ENCODE data around the gene GAPDHS.

GAPDHS gene

DNA sequence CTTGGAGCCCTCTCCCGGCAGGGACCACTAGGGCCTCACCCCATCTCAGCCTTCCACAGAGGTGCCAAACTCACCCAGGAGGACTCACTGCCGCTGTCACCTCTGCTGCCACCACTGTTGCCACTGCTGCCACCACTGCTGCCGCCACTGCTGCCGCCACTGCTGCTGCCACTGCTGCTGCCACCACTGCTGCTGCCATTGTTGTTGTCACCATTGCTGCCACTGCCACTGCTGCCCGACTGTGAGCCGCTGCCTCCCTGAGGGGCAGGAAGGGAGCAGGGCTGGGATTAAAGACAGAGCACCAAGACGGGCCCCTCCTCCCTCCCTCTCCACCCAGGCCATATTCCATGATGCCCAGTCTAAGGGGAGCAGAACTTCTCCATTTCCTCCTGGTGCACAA, 21.9 kb upstream of the GAPDHS start:
- DNase-seq: no peak

DNA sequence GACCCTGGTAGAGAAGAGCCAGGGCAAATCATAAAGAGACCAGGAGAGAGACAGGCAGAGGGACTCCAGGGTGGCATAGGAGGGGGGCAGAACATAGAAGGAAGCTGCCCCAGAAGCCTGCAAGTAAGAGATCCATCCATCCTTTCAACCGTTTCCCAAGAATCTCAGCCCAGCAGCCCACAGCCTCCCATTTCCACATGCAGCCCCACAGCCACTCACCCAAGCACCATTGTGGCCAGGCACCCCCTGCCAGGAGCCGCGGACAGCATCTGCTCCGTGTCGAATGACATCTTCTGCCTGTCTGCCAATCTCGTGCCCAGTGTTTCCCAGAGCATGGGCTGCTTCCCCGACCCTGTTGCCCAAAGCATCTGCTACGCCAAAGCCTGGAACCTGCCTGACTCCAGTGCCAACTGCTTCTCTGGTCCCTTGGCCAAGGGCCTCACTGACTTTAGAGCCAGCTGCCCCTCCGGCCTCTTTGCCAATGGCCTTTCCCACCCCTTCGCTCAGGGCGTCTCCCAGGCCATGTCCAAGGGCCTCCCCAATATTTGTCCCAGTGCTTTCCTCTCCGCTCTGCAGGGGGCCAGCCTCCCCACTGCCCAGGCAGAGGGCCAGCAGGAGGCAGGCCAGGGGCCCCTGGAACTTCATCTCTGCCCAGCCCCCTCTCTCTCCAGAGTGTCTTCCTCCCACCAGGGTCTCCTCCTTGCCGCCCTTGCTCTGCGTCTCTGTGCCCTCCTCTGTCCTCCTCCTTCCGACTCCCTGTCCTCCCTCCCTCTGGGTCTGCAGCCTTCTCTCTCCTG, 20.2 kb upstream of the GAPDHS start:
- DNase-seq: no peak

- DNase-seq: peak; percentile 65
These were observed 19.5 kb upstream of the GAPDHS start, which contains the start of gene DMKN for GRCh38 chr19:35513628-35514281. TSS of gene DMKN (minus strand) at chr19:35513649. CDS start at chr19:35513475, 174 bp downstream.

- DNase-seq: peak; percentile 61
These were observed 18.9 kb upstream of the GAPDHS start for GRCh38 chr19:35514282-35514809.

- no peak for DNase-seq
These were observed 16.9 kb upstream of the GAPDHS start for GRCh38 chr19:35516310-35516709.

- DNase-seq: no peak
These were observed 15.9 kb upstream of the GAPDHS start for GRCh38 chr19:35517342-35517741.

- peak; percentile 76 for DNase-seq
These were observed 14.9 kb upstream of the GAPDHS start for GRCh38 chr19:35518313-35518712.

DNA sequence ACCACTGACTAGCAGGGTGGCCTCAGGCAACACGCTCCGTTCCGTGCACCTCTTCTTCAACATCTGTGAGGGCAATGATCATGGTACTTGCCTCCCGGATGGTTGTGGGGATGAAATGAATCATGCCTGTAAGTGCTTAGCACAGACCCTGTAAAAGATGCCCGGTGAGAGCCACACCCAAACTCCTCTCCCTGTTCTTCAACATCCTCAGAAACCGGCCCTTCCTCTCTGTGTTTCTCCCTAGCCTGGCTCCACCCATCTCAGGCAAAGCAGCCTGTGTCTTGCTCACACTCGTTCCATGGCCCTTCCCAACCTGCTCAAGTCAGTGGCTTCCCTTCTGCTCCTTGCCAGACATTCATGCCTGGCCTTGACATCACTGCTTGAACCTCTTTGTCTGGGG, 14.0 kb upstream of the GAPDHS start:
- peak; percentile 64 for DNase-seq

DNA sequence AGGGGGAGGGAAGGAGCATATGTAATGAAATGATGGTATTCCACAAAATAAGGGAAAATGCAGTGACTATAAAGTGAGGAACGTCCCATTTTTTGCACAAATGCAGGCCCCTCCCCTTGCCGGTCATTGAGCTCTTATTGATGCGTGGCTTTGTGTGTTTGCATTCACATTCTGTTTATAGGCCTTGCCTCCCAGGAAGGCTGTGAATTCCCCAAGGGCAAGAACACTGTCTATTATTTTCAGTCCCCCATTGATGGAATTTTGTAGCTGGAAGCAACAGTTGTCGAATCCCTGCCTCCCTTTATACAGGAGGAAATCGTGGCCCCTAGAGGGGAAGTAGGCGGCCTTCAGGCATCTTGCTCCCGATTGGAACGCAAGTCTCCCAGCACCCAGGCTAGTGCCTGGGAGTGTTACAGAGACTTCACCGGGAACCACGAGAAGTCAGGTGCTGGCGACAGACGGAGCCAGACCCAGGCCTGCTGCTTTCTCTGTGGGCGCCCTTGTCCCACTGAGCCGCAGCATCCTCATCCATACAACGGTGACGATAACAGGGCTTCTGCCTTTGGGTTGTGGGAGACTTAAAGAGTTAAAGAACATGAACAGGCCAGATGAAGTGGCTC, 12.0 kb upstream of the GAPDHS start:
- no peak for DNase-seq

- no peak for DNase-seq
These were observed 10.4 kb upstream of the GAPDHS start for GRCh38 chr19:35522745-35523327.

DNA sequence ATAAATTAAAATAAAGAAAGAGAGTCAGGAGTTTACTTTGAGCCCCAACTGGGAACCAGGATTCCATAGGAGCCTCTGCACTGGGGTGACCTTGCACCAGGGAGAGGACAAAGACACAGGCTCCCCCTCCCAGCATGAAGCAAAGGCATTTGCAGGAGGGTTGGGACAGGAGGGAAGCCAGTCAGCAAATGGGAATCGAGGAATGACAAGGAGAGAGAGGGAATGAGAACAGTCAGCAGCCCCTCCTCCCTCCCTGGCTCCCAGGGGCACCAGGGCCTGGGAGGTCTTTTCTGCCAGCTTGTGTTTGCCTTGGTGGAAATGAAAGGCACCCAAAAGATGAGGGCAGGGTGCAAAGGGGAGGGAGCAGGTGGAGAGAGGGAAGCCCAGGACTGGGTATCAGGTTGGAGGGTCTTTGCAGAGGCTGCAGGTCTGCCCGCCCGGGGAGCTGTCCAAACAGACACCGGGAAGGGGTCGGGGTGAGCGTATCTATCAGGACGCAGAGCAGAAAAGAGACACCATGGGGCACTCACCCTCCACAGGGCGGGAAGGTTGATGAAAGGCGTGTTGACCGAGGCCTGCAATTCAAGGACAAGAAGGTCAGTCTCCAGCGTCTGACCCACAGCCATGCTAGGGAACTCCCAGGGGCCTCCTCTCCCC, 8.9 kb upstream of the GAPDHS start:
- no peak for DNase-seq

- DNase-seq: no peak
These were observed 7.4 kb upstream of the GAPDHS start for GRCh38 chr19:35525873-35526272.

DNA sequence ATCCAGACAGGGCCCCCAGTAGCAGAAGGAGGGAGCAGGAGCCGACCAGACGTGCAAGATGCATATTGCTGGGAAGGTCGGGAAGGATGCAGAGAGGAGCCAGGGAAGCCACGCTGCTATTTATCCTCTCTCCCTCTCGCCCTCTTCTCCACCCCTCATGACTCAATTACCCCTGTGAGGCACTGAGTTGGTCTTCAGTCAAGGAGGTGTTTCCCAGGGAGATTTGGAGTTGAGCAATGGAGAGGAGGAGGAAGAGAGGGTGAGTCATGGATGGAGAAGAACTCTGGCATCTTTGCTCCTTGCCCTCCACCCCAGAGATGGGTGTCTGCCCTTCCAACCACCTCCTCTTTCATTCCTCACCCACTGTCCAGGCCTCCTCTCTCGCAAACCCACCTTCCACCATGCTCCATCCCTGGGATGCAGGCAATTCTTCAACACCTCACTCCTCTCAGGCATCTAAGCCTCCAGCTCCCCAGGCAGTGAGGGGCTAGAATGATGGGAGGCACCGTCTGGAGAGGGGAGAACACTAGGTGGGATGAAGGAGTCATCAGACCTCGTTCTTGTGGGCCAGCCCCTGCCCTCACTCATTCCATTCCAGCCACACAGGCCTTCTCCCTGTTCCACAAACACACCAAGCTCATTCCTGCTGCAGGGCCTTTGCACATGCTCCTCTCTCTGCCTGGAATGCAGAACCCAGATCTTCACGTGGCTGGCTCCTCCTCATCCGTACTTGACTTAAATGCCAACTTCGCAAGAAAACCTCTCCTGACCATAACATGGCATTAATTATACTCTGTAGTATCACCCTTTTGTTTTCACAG, 4.8 kb upstream of the GAPDHS start, which contains the start of gene SBSN:
Gene SBSN (minus strand): TSS at position 94 of the 821 bp plus-strand sequence. CDS start 30 bp downstream, at position 64.
- no peak for DNase-seq

DNA sequence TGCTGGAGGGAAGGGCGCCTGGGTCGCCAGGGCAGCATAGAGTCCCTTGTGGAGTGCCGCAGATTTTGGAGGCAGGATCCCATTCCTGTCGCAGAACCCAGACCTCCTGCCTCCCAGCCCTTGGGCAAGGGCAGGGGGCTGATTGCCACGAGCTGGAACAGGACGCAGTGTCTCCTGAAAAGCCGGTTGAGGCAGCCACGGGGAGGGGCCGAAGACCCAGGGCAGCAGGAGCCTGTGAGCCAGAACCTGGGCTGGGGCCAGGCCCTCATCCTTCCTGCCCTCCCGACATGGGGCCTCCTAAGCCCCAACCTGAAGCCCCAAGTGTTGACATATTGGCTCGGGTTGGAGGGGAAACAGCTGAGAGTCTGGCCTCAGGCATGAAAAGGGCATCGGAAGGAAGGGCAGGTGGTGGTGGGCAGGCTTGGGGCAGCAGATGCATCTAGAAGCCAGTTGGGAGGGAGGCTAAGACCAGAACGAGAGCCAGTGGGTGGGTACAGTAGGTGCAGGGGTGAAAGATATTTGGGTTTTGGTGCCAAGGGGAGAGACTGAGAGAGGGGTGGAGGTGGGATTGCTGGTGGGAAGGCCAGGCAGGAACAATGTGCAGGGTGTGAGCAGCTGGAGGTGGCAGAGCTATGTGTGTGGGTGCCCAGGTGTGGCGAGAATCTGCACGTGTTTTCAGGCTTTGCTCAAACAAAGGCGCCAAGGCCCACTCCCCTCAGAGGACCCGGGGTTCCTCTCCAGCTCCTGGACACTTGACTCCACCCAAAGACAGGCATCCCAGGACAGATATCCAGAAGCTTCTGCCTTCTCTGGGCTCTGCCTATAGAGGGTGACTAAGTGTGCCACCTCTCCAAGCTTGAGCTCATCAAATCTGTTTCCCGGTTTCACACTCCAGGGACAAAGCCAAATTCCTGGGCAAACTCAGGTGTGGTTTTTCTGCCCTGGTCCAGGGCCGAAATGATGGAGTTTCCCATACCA, 3.7 kb upstream of the GAPDHS start:
- DNase-seq: no peak

- no peak for DNase-seq
These were observed 2.0 kb upstream of the GAPDHS start for GRCh38 chr19:35531291-35531690.

GRCh38 chr19:35533822-35534392, 651 bp downstream of the GAPDHS start:
- no peak for DNase-seq

DNA sequence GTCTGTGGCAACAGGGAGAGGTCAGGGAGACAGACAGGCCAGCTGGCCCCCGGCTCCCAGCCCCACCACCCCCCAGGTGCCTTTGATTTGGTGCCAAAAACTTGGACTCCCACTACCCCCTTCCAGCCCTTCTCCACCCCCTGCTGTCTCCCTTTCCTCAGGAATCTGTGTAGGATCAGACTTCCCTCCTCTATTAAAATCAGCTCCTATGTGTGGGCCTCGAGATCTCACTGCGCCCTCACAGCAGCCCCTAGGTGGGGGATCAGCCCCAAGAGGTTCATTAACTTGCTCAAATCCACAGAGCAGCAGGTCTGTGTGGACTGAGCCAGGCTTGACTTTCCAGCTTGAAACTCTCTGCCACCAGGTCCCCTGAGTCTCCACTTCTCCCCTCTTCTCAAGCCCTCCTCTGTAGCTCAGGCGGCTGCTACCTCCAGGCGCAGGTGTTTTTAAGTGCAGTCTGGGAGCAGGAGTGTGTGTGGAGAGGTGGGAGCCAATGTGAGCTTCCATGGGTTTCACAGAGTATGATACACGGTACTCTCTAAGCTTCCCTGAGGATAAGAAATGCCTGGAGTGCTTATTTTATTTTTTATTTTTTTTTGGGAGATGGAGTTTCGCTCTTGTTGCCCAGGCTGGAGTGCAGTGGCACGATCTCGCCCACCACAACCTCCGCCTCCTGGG, 1.7 kb downstream of the GAPDHS start:
- no peak for DNase-seq

- DNase-seq: no peak
These were observed 6.1 kb downstream of the GAPDHS start for GRCh38 chr19:35539314-35539713.

- DNase-seq: no peak
These were observed 6.6 kb downstream of the GAPDHS start for GRCh38 chr19:35539850-35540249.
